WTC11 (cell line): ENCODE measurements around the gene HSPB3.

Experiments used
- TF ChIP-seq, protein P1 (sequence below): fragments of 200-600 bp; IDR thresholded peaks from 2 replicates; pipeline ENCODE4 v1.8.0; 2022; ENCODE audit warnings: antibody characterized with exemption
- TF ChIP-seq, protein P2 (sequence below): sonication (generic); formaldehyde crosslinking; IDR thresholded peaks from 2 replicates; pipeline ENCODE4 v1.8.1; 2022; ENCODE audit warnings: missing genetic modification reagents, borderline replicate concordance

DNA sequence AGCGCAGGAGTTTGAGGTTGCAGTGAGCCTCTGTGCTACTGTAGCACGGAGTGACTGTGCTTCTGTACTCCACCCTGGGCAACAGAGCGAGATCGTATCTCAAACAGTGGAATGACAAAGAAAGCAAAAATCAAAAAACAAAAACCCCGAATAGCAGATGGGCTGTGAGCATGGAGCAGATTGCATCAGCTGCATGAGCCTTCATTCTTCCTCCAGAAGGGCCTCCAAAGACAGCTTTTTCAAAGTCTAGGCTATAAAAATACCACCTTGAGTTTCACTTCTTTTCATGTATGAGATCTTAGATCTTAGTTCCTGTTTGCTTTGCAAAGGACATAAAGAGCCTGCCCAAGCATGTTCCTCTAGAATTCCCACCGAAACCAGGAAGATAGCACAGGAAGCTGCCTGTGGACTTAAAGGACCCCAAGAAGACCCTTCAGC lies 15.0 kb upstream of the HSPB3 start:
- TF ChIP-seq, protein P1, sequence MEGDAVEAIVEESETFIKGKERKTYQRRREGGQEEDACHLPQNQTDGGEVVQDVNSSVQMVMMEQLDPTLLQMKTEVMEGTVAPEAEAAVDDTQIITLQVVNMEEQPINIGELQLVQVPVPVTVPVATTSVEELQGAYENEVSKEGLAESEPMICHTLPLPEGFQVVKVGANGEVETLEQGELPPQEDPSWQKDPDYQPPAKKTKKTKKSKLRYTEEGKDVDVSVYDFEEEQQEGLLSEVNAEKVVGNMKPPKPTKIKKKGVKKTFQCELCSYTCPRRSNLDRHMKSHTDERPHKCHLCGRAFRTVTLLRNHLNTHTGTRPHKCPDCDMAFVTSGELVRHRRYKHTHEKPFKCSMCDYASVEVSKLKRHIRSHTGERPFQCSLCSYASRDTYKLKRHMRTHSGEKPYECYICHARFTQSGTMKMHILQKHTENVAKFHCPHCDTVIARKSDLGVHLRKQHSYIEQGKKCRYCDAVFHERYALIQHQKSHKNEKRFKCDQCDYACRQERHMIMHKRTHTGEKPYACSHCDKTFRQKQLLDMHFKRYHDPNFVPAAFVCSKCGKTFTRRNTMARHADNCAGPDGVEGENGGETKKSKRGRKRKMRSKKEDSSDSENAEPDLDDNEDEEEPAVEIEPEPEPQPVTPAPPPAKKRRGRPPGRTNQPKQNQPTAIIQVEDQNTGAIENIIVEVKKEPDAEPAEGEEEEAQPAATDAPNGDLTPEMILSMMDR = no peak
- TF ChIP-seq, protein P2, sequence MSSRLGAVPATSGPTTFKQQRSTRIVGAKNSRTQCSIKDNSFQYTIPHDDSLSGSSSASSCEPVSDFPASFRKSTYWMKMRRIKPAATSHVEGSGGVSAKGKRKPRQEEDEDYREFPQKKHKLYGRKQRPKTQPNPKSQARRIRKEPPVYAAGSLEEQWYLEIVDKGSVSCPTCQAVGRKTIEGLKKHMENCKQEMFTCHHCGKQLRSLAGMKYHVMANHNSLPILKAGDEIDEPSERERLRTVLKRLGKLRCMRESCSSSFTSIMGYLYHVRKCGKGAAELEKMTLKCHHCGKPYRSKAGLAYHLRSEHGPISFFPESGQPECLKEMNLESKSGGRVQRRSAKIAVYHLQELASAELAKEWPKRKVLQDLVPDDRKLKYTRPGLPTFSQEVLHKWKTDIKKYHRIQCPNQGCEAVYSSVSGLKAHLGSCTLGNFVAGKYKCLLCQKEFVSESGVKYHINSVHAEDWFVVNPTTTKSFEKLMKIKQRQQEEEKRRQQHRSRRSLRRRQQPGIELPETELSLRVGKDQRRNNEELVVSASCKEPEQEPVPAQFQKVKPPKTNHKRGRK = no peak
